GM20000 (cell line): Measurements from ENCODE around the gene SCAPER.
"Not testable (repeated sequence)": the region's sequence is repeated elsewhere in the genome, so short reads cannot be mapped to it uniquely, and the experiment has no call there.

ENCODE experiments used
- DNase-seq: peaks from one replicate; pipeline ENCODE4 v3.0.0; 2012; ENCODE audit warnings: low spot score
- TF ChIP-seq, protein P1 (sequence below): IDR thresholded peaks from 2 replicates; pipeline ENCODE4 v1.5.1; 2012; ENCODE audit warnings: mild to moderate bottlenecking, control low read depth; ENCODE audit errors: extremely low read depth, missing control alignments

SCAPER gene

DNA sequence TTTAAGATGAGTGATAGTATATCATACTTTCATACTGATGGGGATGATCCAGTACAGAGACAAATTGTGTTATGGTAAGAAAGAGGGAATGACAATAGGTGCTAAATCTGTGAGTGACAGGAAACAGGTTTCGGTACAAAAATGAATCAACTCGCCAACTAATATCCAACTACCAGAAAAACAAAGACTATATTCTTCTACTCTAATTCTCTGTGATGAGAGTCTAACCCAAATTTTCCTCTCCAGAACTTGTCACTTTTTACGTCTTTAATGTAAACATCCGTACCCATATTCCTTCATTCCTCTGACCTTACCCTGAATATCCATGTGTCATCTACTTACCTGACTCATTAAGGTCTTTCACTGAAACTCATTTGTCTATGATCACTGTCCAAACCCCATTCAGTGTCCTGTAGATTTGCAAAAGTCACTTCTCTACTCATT, 39.6 kb downstream of the SCAPER start:
- no peak for DNase-seq
- TF ChIP-seq, protein P1, sequence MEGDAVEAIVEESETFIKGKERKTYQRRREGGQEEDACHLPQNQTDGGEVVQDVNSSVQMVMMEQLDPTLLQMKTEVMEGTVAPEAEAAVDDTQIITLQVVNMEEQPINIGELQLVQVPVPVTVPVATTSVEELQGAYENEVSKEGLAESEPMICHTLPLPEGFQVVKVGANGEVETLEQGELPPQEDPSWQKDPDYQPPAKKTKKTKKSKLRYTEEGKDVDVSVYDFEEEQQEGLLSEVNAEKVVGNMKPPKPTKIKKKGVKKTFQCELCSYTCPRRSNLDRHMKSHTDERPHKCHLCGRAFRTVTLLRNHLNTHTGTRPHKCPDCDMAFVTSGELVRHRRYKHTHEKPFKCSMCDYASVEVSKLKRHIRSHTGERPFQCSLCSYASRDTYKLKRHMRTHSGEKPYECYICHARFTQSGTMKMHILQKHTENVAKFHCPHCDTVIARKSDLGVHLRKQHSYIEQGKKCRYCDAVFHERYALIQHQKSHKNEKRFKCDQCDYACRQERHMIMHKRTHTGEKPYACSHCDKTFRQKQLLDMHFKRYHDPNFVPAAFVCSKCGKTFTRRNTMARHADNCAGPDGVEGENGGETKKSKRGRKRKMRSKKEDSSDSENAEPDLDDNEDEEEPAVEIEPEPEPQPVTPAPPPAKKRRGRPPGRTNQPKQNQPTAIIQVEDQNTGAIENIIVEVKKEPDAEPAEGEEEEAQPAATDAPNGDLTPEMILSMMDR = no peak

DNA sequence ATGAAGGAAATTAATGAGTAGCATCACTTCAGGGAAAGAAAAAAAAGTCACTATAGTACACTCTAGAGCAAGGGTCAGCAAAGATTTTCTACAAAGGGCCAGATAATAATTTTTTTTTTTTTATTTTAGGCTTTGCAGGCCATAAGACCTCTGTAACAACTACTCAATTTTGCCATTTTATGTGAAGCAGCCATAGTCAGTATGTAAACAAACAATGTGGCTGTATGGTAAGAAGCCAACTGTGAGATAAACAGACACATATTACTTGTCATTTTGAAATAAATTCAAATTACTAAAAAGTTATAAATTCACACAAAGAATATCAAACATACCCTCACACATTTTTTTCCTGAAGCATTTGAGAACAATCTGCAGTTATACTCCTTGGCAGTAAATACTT, 40.6 kb downstream of the SCAPER start:
- DNase-seq = no peak
- TF ChIP-seq, protein P1 = no peak

GRCh38 chr15:76863693-76864092, 41.4 kb downstream of the SCAPER start:
- DNase-seq = no peak
- TF ChIP-seq, protein P1 = no peak

DNA sequence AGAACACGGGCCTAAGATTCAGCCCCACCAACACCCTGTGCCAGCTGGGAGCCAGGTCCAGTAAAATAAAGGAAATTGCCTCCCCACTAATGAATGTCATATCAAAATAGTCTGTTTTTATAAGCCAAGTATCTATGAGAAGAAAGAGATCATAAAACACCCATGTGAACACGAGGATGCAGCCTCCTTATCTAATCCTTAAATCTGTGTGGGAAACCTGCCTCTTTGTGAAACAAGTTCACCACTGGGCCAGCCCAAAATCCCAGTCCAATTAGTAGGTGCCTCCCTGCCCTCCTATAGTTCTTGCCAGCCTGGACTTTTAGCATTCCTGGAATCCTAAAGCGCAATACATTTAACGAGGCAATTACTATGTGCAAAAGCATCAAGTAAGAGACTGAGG, 42.0 kb downstream of the SCAPER start:
- TF ChIP-seq, protein P1 = no peak
- no peak for DNase-seq

- TF ChIP-seq, protein P1 = no peak
These were observed 43.2 kb downstream of the SCAPER start for GRCh38 chr15:76861815-76862397.

GRCh38 chr15:76860201-76860600, 44.9 kb downstream of the SCAPER start:
- TF ChIP-seq, protein P1 = no peak

More at GRCh38 chr15:76861815-76862397, 43.2 kb downstream of the SCAPER start:
- no peak for DNase-seq

GRCh38 chr15:76850367-76850766, 54.8 kb downstream of the SCAPER start:
- DNase-seq = not testable (repeated sequence)

More at GRCh38 chr15:76860201-76860600, 44.9 kb downstream of the SCAPER start:
- DNase-seq = no peak

DNA sequence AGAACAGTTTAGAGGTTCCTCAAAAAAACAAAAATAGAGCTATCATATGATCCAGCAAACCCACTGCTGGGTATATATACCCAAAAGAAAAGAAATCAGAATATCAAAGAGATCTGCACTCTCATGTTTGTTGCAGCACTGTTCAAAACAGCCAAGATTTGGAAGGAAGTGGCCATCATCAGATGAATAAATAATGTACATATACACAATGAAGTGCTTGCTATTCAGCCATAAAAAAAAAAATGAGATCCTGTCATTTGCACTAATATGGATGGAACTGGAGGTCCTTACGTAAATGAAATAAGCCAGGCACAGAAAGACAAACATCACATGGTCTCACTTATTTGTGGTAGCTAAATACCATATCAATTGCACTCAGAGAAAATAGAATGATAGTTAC, 58.4 kb downstream of the SCAPER start:
- no peak for DNase-seq
- TF ChIP-seq, protein P1 = no peak
